ENCODE measurements around the gene PLXNA4.

GRCh38 chr7:132383962-132384361, 192.3 kb downstream of the PLXNA4 start:
- no peak for TF ChIP-seq CTCF (IDR thresholded peaks at IDR 0.05; ENCODE audit: insufficient read depth, low read length)
- no peak for TF ChIP-seq POLR2AphosphoS5 (IDR thresholded peaks at IDR 0.05; ENCODE audit: low read depth)
